Right lobe of liver (tissue), 4 donors: Measurements from ENCODE around the gene MAP7D1.

Experiments used
- POLR2A ChIP-seq: fragments of 450-650 bp; IDR thresholded peaks from one replicate; pipeline ENCODE4 v1.6.1; 2017; ENCODE audit warnings: antibody characterized with exemption, mild to moderate bottlenecking
- TF ChIP-seq, protein P1 (sequence below), 4 donors: fragments of 200-600 bp in 3 of 4; fragments of 450-650 bp in 1 of 4; IDR thresholded peaks; one replicate each; pipeline versions ENCODE4 v1.5.1 to v1.8.0; 2016 to 2022; ENCODE audit warnings: antibody characterized with exemption in 4 of 4, mild to moderate bottlenecking in 2 of 4
- donor health status: DM: no; HTN: no; CAD: no.
- donor health status: DM: no; HTN: no; CAD: no.
- donor health status: DM: no; HTN: yes; CAD: no.

DNA sequence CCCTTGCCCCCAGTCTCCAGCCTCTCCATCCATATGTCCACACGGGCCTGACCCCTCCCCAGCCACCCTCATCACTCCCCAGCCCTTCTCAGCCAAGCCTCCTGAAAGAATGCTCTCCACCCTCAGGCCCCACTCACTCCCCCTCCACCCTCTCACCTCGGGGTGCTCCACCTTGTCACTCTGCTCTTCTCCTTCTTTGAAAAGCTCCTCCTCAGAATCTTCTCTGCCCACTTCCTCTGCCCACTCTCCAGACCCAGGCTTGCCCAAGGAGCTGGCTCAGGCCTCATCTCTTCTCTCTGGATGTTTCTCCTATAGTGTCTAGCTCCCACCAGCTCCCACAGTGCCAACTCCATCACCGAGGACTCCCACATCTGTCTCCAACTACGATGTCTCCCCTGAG, 44.8 kb upstream of the MAP7D1 start:
- TF ChIP-seq, protein P1, sequence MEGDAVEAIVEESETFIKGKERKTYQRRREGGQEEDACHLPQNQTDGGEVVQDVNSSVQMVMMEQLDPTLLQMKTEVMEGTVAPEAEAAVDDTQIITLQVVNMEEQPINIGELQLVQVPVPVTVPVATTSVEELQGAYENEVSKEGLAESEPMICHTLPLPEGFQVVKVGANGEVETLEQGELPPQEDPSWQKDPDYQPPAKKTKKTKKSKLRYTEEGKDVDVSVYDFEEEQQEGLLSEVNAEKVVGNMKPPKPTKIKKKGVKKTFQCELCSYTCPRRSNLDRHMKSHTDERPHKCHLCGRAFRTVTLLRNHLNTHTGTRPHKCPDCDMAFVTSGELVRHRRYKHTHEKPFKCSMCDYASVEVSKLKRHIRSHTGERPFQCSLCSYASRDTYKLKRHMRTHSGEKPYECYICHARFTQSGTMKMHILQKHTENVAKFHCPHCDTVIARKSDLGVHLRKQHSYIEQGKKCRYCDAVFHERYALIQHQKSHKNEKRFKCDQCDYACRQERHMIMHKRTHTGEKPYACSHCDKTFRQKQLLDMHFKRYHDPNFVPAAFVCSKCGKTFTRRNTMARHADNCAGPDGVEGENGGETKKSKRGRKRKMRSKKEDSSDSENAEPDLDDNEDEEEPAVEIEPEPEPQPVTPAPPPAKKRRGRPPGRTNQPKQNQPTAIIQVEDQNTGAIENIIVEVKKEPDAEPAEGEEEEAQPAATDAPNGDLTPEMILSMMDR (IDR thresholded peaks at IDR 0.05) = no peak
- no peak for TF ChIP-seq POLR2A
